Measurements from ENCODE around the gene SLC8A2. TPM values are rescaled to one million over a fixed set of nuclear protein-coding genes. Genes with fewer than 3 reads are reported as not detected.

The SLC8A2 gene
- total and polyA plus RNA-seq, 10 of the 15 experiments (the other 5 are each of a cell fraction or from before 2014, with no cell fraction given) = not detected

- H3K79me2 ChIP-seq (ENCODE audit: control insufficient read depth, insufficient read depth, low read length) = no peaks in the 10 kb centered on the region
- ChIA-PET CTCF (no interaction called here), POLR2A (no interaction called here), SMC1A (ENCODE audit: uncharacterized antibody, unreplicated experiment) (no interaction called here), RAD21 (ENCODE audit: unreplicated experiment) (no interaction called here)
- H3K4me1 ChIP-seq (ENCODE audit: control insufficient read depth, insufficient read depth, low read length) = no peaks in the 10 kb centered on the region
- no peaks in the 10 kb centered on the region for H3K36me3 ChIP-seq (ENCODE audit: control insufficient read depth in 2 of 2, insufficient read depth in 2 of 2, low read length in 1 of 2)
- H3K27me3 ChIP-seq (replicated peaks in 1 of 2; ENCODE audit: control insufficient read depth in 2 of 2, insufficient read depth in 2 of 2, low read length in 1 of 2) = no peaks in the 10 kb centered on the region; a peak in 1 of 4 replicates
- 37% methylated on average over 14 of the region's 14 CpGs for WGBS (ENCODE audit: insufficient coverage, insufficient replicate concordance, low lambda C conversion rate, missing lambda C conversion rate)
- in situ Hi-C loops (cut with MboI) = no loop called here
- H2AFZ ChIP-seq (ENCODE audit: control insufficient read depth, low read depth, low read length) = no peak overlapping the region
- no peak for ATAC-seq
- no peak overlapping the region for H3K27ac ChIP-seq (ENCODE audit: control insufficient read depth, insufficient read depth)
- intact Hi-C loops (cut with micrococcal nuclease; ENCODE audit: unreplicated experiment) = no loop called here
- no peak overlapping the region for H3K4me2 ChIP-seq (ENCODE audit: control insufficient read depth, insufficient read depth)
- no peaks in the 10 kb centered on the region for H3K9me3 ChIP-seq (replicated peaks; ENCODE audit: control insufficient read depth, insufficient read depth, low read length)
- no peak for DNase-seq (ENCODE audit: low read depth, low spot score)
- H4K20me1 ChIP-seq (ENCODE audit: control insufficient read depth, insufficient read depth) = no peaks in the 10 kb centered on the region
- BruUV-seq (replicated peaks) = no TSS peak
- H3K4me3 ChIP-seq = no peak overlapping the region
- no peak for FAIRE-seq
- no peak overlapping the region for H3K9ac ChIP-seq (ENCODE audit: control insufficient read depth, insufficient read depth, low read length)
- TF ChIP-seq ZBTB4 (CRISPR knock-in tag; IDR thresholded peaks at IDR 0.05) (no peak), CHD2 (IDR thresholded peaks at IDR 0.05; ENCODE audit: borderline replicate concordance, low read depth, low read length) (no peak), IRF3 (IDR thresholded peaks at IDR 0.05) (no peak), RCOR1 (conservative IDR thresholded peaks at IDR 0.05; ENCODE audit: low read depth, low read length) (no peak), CREM (IDR thresholded peaks at IDR 0.05; ENCODE audit: low read depth) (no peak), YBX1 (IDR thresholded peaks at IDR 0.05) (no peak), PBX3 (IDR thresholded peaks at IDR 0.05; ENCODE audit: insufficient replicate concordance, low read depth, low read length) (no peak), NKRF (conservative IDR thresholded peaks at IDR 0.05) (no peak), ZSCAN29 (IDR thresholded peaks at IDR 0.05) (no peak), MEF2A (IDR thresholded peaks at IDR 0.05; ENCODE audit: insufficient read depth, low read depth, low read length) (no peak)
Observed at GRCh38 chr19:47408156-47408938, 63.3 kb downstream of the SLC8A2 start.
